Pons (tissue), 1 donor: Measurements from ENCODE around the gene BNIP5.

Experiments
- DNase-seq: peaks from one replicate; pipeline ENCODE4 v3.0.0-alpha.2; 2016; ENCODE audit warnings: low spot score

Gene BNIP5

GRCh38 chr6:36322591-36322990 is 14.1 kb downstream of the BNIP5 start:
- DNase-seq = no peak

- DNase-seq = no peak
Observed at GRCh38 chr6:36320475-36320874, 16.2 kb downstream of the BNIP5 start.

- no peak for DNase-seq
Observed at GRCh38 chr6:36319821-36320220, 16.9 kb downstream of the BNIP5 start.

GRCh38 chr6:36319436-36319762 is 17.3 kb downstream of the BNIP5 start:
- no peak for DNase-seq

- no peak for DNase-seq
Observed at GRCh38 chr6:36318690-36319435, 17.8 kb downstream of the BNIP5 start.

GRCh38 chr6:36317623-36318022 is 19.1 kb downstream of the BNIP5 start:
- DNase-seq = no peak

GRCh38 chr6:36315921-36316320 is 20.8 kb downstream of the BNIP5 start:
- DNase-seq = no peak

- no peak for DNase-seq
Observed at GRCh38 chr6:36314221-36315014, 22.3 kb downstream of the BNIP5 start.

- no peak for DNase-seq
Observed at GRCh38 chr6:36313649-36313936, 23.1 kb downstream of the BNIP5 start.

- no peak for DNase-seq
Observed at GRCh38 chr6:36312854-36313648, 23.6 kb downstream of the BNIP5 start.

- no peak for DNase-seq
Observed at GRCh38 chr6:36309900-36310299, 26.8 kb downstream of the BNIP5 start.

- DNase-seq = no peak
Observed at GRCh38 chr6:36309203-36309602, 27.5 kb downstream of the BNIP5 start.

GRCh38 chr6:36308514-36308913 is 28.2 kb downstream of the BNIP5 start:
- DNase-seq = no peak

- no peak for DNase-seq
Observed at GRCh38 chr6:36306375-36306774, 30.3 kb downstream of the BNIP5 start.

GRCh38 chr6:36305885-36306284 is 30.8 kb downstream of the BNIP5 start:
- DNase-seq = no peak

GRCh38 chr6:36302227-36302976 is 34.3 kb downstream of the BNIP5 start:
- DNase-seq = peak; percentile 80

- no peak for DNase-seq
Observed at GRCh38 chr6:36301781-36302180, 34.9 kb downstream of the BNIP5 start.

- no peak for DNase-seq
Observed at GRCh38 chr6:36301085-36301658, 35.5 kb downstream of the BNIP5 start.

GRCh38 chr6:36298027-36298426 is 38.7 kb downstream of the BNIP5 start:
- DNase-seq = no peak

- no peak for DNase-seq
Observed at GRCh38 chr6:36297511-36297910, 39.2 kb downstream of the BNIP5 start.

- DNase-seq = no peak
Observed at GRCh38 chr6:36297051-36297450, 39.6 kb downstream of the BNIP5 start.

- DNase-seq = no peak
Observed at GRCh38 chr6:36296240-36296639, 40.4 kb downstream of the BNIP5 start.
